Measurements from ENCODE around the gene PLEKHA7.

The PLEKHA7 gene

DNA sequence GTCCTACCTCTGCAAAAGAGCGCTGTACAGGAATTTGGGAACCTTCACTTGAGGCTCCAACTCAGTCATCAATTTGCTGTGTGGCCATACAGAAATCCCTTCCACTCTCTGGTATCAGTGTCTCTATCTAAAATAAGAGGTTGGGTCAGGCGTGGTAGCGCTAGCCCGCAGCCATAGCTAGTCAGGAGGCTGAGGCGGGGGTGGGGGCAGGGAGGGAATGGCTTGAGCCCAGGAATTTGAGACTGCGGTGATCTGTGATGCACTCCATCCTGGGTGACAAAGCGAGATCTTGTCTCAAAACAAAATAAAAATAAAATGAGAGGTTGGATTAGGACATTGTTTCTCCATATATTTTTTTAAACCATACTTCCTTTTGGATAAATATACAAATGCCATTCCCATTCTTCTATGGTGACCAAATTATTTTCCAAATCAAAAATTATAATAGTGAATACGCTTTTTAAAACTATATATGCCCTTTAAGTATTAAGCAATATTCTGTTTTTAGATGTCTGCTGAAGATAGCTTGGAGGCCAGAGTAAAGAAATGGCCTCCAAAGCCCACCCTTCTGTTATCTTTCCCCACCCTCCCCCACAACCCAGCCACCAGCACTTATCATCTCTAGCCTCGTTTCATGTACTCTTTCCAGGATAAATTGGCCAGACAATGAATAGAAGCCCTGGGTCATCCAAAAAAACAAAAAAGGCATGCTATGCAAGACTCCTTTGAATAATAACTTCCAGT lies 87.2 kb downstream of the PLEKHA7 start:
- H3K4me3 ChIP-seq (ENCODE audit: low read depth, low read length): no peak overlapping the region
- ChIA-PET POLR2A (no interaction called here), CTCF (no interaction called here)
- TF ChIP-seq, protein P1, sequence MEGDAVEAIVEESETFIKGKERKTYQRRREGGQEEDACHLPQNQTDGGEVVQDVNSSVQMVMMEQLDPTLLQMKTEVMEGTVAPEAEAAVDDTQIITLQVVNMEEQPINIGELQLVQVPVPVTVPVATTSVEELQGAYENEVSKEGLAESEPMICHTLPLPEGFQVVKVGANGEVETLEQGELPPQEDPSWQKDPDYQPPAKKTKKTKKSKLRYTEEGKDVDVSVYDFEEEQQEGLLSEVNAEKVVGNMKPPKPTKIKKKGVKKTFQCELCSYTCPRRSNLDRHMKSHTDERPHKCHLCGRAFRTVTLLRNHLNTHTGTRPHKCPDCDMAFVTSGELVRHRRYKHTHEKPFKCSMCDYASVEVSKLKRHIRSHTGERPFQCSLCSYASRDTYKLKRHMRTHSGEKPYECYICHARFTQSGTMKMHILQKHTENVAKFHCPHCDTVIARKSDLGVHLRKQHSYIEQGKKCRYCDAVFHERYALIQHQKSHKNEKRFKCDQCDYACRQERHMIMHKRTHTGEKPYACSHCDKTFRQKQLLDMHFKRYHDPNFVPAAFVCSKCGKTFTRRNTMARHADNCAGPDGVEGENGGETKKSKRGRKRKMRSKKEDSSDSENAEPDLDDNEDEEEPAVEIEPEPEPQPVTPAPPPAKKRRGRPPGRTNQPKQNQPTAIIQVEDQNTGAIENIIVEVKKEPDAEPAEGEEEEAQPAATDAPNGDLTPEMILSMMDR (IDR thresholded peaks at IDR 0.05; ENCODE audit: insufficient read depth, low read length, missing control alignments): no peak
- no peak for DNase-seq (ENCODE audit: low read depth, low spot score)

DNA sequence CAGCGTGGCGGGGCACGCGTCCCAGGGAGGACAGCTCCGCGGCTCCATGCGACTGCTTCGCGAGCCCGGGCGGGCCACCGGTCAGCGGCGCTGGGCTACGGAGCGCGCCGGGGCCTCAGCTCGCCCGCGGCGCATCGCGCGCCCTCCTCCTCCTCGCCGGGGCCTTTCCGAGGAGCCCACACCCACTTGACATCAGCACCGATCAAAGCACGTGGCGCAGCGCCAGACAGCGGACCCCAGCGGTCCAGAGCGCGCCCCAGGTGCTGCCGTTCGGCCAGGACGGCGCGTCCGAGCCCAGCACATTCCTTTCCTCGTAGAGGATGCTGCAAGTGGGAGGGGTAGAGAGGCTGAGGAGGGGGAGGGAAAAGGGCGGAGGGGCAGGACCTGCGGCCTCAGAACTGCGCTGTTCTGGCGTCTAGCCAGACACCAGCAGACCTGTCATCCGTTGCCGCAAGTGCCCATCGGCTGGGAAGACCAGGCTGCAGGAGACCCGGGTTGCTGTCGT lies 88.6 kb downstream of the PLEKHA7 start:
- POLR2A ChIA-PET: no interaction called here
- CTCF ChIA-PET: interaction anchor here (0.9 kb wide), 1 partner anchor 141 kb away, joined by 3 read pairs; no protein-coding TSS in a partner anchor
- TF ChIP-seq, protein P1 (IDR thresholded peaks at IDR 0.05; ENCODE audit: insufficient read depth, low read length, missing control alignments): no peak
- peak overlapping the region; percentile 18 for H3K4me3 ChIP-seq (ENCODE audit: low read depth, low read length)
- DNase-seq (ENCODE audit: low read depth, low spot score): no peak

DNA sequence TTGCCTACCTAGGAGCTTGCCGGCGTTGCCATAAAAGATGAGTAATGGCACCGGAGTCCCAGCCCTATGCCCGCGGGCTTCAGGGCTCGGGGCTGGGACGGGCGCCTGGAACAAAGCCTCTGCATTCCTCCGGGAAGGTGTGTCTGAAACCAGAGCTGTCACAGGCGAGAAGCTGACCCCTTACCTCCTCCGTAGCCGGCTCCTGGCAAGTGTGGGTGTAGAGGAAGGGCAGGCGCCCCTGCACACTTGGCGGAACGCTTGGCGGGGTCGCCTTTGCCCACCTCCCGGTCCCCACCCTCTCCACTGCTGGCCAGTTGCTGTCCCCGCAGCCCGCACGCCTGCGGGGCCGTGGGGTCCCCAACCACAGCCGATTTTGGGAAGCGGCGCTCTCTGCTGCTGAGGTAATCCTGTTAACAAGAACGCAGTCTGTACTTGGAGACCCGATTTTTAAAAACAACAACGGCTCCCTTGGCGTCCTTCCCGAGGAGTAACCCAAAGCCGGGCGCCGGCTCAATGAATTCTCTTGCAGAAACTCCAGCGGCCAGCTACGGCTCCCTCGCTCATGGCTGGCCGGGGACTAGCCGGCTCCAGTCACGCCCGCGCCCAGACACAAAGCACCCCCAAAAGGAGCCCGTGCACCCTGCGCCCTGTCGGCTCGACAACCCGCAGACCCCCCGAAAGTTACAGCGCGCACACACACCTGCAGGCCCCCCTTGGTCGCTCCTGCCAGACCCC lies 89.2 kb downstream of the PLEKHA7 start:
- POLR2A ChIA-PET: no interaction called here
- TF ChIP-seq, protein P1 (IDR thresholded peaks at IDR 0.05; ENCODE audit: insufficient read depth, low read length, missing control alignments): no peak
- CTCF ChIA-PET: interaction anchor here (0.9 kb wide), 2 partner anchors 137 to 140 kb away, joined by 3 read pairs; no protein-coding TSS in a partner anchor
- H3K4me3 ChIP-seq (ENCODE audit: low read depth, low read length): peak overlapping the region; percentile 18; the same call in 1 of the 2 replicates
- no peak for DNase-seq (ENCODE audit: low read depth, low spot score)

DNA sequence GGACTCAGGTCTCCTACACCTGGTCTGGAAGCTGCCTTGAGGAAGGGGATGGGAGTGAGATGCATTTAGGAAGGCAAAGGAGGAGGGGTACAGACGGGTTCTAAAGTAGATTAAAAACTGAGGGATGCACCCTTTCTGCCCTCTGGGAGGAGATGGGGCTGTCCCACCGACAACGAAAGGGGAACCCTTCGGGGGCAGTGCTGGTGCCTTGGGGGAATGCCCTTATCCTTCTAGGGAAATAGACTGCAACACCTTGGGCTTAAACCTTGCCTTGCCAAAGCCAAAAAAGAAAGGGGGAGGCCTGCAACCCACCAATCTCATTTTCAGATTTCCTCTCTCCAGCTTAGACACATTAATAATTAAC lies 89.8 kb downstream of the PLEKHA7 start:
- H3K4me3 ChIP-seq (ENCODE audit: low read depth, low read length): no peak overlapping the region
- ChIA-PET CTCF (interaction anchor here (0.9 kb wide), 1 partner anchor 136 kb away, joined by 3 read pairs; no protein-coding TSS in a partner anchor), POLR2A (no interaction called here)
- TF ChIP-seq, protein P1 (IDR thresholded peaks at IDR 0.05; ENCODE audit: insufficient read depth, low read length, missing control alignments): no peak
- DNase-seq (ENCODE audit: low read depth, low spot score): no peak

DNA sequence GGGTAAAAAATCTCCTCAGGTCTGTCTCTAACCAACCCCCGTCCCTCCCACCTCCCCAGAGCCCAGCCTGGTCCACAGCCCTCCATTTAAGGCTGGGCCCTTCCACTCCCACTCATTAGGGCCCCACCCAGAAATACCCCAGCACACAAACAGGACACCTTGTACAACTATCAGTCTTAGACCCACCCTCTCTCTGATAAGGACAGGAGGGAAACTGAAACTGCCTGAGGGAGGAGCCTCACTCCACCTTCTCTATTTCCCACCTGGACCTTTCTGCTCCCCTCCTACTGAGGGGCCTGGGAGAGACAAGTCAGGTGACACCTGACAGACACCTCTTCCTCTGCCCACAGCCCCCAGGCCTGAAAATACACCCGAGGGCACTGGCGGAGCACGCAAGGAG lies 90.2 kb downstream of the PLEKHA7 start:
- CTCF ChIA-PET: no interaction called here
- TF ChIP-seq, protein P1 (IDR thresholded peaks at IDR 0.05; ENCODE audit: insufficient read depth, low read length, missing control alignments): no peak
- DNase-seq (ENCODE audit: low read depth, low spot score): no peak
- POLR2A ChIA-PET: no interaction called here
- H3K4me3 ChIP-seq (ENCODE audit: low read depth, low read length): no peak overlapping the region

DNA sequence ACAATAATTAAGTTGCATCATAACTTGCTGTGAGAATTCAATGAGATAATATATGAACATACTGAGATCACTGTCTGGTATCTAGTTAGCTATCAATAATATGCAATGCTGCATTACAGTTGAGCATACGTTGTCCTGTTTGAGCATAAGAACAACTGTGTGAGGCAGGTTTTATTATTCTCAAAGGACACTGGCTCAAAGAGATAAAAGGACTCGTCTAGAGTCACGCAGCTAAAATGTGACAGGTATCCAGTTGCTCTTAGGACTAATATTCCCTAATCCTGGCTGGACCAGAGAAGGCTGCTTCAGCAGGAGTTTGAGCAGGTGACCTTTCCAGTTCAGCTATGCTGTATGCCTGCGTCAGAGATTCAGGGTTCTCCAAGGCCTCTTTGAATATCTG lies 92.5 kb downstream of the PLEKHA7 start:
- TF ChIP-seq, protein P1 (IDR thresholded peaks at IDR 0.05; ENCODE audit: insufficient read depth, low read length, missing control alignments): no peak
- CTCF ChIA-PET: interaction anchor here (0.7 to 0.8 kb wide), 2 partner anchors 12 to 101 kb away, joined by 3 read pairs; no protein-coding TSS in a partner anchor
- no peak for DNase-seq (ENCODE audit: low read depth, low spot score)
- H3K4me3 ChIP-seq (ENCODE audit: low read depth, low read length): no peak overlapping the region
- POLR2A ChIA-PET: interaction anchor here (0.6 kb wide), 1 partner anchor 14 kb away, joined by 3 read pairs; no protein-coding TSS in a partner anchor
